Stimulated activated CD8-positive, alpha-beta memory T cell treated with anti-CD3 and anti-CD28 coated beads, Interleukin-4, amount 100 ng/mL, for 4 hours (primary cell): ENCODE data around the gene NPHP4.

Source experiments
- DNase-seq, 2 donors: peaks; one replicate each; pipeline ENCODE4 v3.0.0-alpha.2; 2020; ENCODE audit warnings: low read depth in 2 of 2, low spot score in 1 of 2

NPHP4 gene

GRCh38 chr1:5914676-5915365 is 77.4 kb downstream of the NPHP4 start:
- no peak for DNase-seq

- no peak for DNase-seq
Observed at GRCh38 chr1:5913876-5914275, 78.3 kb downstream of the NPHP4 start.

GRCh38 chr1:5913078-5913845 is 79.0 kb downstream of the NPHP4 start:
- no peak for DNase-seq

GRCh38 chr1:5911871-5912271 is 80.4 kb downstream of the NPHP4 start:
- no peak for DNase-seq

- DNase-seq = no peak
Observed at GRCh38 chr1:5911157-5911556, 81.1 kb downstream of the NPHP4 start.

GRCh38 chr1:5910666-5911065 is 81.6 kb downstream of the NPHP4 start:
- DNase-seq = no peak

GRCh38 chr1:5910276-5910620 is 82.0 kb downstream of the NPHP4 start:
- no peak for DNase-seq

- DNase-seq = no peak
Observed at GRCh38 chr1:5909576-5910275, 82.5 kb downstream of the NPHP4 start.

GRCh38 chr1:5908461-5909375 is 83.5 kb downstream of the NPHP4 start:
- DNase-seq = no peak

GRCh38 chr1:5907966-5908365 is 84.3 kb downstream of the NPHP4 start:
- DNase-seq = no peak

- no peak for DNase-seq
Observed at GRCh38 chr1:5907386-5907785, 84.8 kb downstream of the NPHP4 start.

GRCh38 chr1:5906966-5907365 is 85.3 kb downstream of the NPHP4 start:
- DNase-seq = no peak

- no peak for DNase-seq
Observed at GRCh38 chr1:5906116-5906515, 86.1 kb downstream of the NPHP4 start.

- DNase-seq = no peak
Observed at GRCh38 chr1:5905436-5905835, 86.8 kb downstream of the NPHP4 start.

- DNase-seq = no peak
Observed at GRCh38 chr1:5904551-5904950, 87.7 kb downstream of the NPHP4 start.

GRCh38 chr1:5903680-5904079 is 88.5 kb downstream of the NPHP4 start:
- DNase-seq = no peak

GRCh38 chr1:5903031-5903430 is 89.2 kb downstream of the NPHP4 start:
- no peak for DNase-seq

GRCh38 chr1:5901841-5902240 is 90.4 kb downstream of the NPHP4 start:
- no peak for DNase-seq

- DNase-seq = no peak
Observed at GRCh38 chr1:5901150-5901549, 91.1 kb downstream of the NPHP4 start.

- no peak for DNase-seq
Observed at GRCh38 chr1:5898266-5898665, 94.0 kb downstream of the NPHP4 start.
